ENCODE data around the gene ADAD2. TPM values are rescaled to one million over a fixed set of nuclear protein-coding genes. Genes with fewer than 3 reads are reported as not detected.
"Not testable (repeated sequence)": the region's sequence is repeated elsewhere in the genome, so short reads cannot be mapped to it uniquely, and the experiment has no call there.

Gene ADAD2
- total RNA-seq, 1 experiment from 2014 or later, result not detected

GRCh38 chr16:84214451-84215066 lies 23.6 kb downstream of the ADAD2 start:
- no peak for DNase-seq (ENCODE audit: low read depth)
- in situ Hi-C loops (cut with HindIII; ENCODE audit: low pct_unique_long_range_greater_than_20kb, low sequenced_read_pairs), result no loop called here

GRCh38 chr16:84215531-84215930 lies 24.6 kb downstream of the ADAD2 start:
- in situ Hi-C loops (cut with HindIII; ENCODE audit: low pct_unique_long_range_greater_than_20kb, low sequenced_read_pairs), result no loop called here
- DNase-seq (ENCODE audit: low read depth), result no peak

GRCh38 chr16:84216144-84216543 lies 25.2 kb downstream of the ADAD2 start:
- in situ Hi-C loops (cut with HindIII; ENCODE audit: low pct_unique_long_range_greater_than_20kb, low sequenced_read_pairs); DNase-seq (ENCODE audit: low read depth): not testable (repeated sequence)

- DNase-seq (ENCODE audit: low read depth), result no peak
- in situ Hi-C loops (cut with HindIII; ENCODE audit: low pct_unique_long_range_greater_than_20kb, low sequenced_read_pairs), result no loop called here
Measured at GRCh38 chr16:84218176-84218823, 27.3 kb downstream of the ADAD2 start.

- in situ Hi-C loops (cut with HindIII; ENCODE audit: low pct_unique_long_range_greater_than_20kb, low sequenced_read_pairs), result no loop called here
- DNase-seq (ENCODE audit: low read depth), result no peak
Measured at GRCh38 chr16:84218956-84219355, 28.0 kb downstream of the ADAD2 start.

GRCh38 chr16:84220851-84221250 lies 29.9 kb downstream of the ADAD2 start:
- in situ Hi-C loops (cut with HindIII; ENCODE audit: low pct_unique_long_range_greater_than_20kb, low sequenced_read_pairs), result no loop called here
- DNase-seq (ENCODE audit: low read depth), result no peak

GRCh38 chr16:84223456-84223855 lies 32.5 kb downstream of the ADAD2 start:
- in situ Hi-C loops (cut with HindIII; ENCODE audit: low pct_unique_long_range_greater_than_20kb, low sequenced_read_pairs), result no loop called here
- DNase-seq (ENCODE audit: low read depth), result no peak

GRCh38 chr16:84224554-84224953 lies 33.6 kb downstream of the ADAD2 start:
- in situ Hi-C loops (cut with HindIII; ENCODE audit: low pct_unique_long_range_greater_than_20kb, low sequenced_read_pairs), result no loop called here
- DNase-seq (ENCODE audit: low read depth), result no peak

- in situ Hi-C loops (cut with HindIII; ENCODE audit: low pct_unique_long_range_greater_than_20kb, low sequenced_read_pairs), result no loop called here
Measured at GRCh38 chr16:84225126-84225525, 34.2 kb downstream of the ADAD2 start.

GRCh38 chr16:84225571-84225970 lies 34.6 kb downstream of the ADAD2 start:
- in situ Hi-C loops (cut with HindIII; ENCODE audit: low pct_unique_long_range_greater_than_20kb, low sequenced_read_pairs), result no loop called here
- DNase-seq (ENCODE audit: low read depth), result no peak

More at GRCh38 chr16:84225126-84225525, 34.2 kb downstream of the ADAD2 start:
- no peak for DNase-seq (ENCODE audit: low read depth)

GRCh38 chr16:84226026-84226425 lies 35.1 kb downstream of the ADAD2 start:
- DNase-seq (ENCODE audit: low read depth), result no peak
- in situ Hi-C loops (cut with HindIII; ENCODE audit: low pct_unique_long_range_greater_than_20kb, low sequenced_read_pairs), result no loop called here

GRCh38 chr16:84227548-84227947 lies 36.6 kb downstream of the ADAD2 start:
- in situ Hi-C loops (cut with HindIII; ENCODE audit: low pct_unique_long_range_greater_than_20kb, low sequenced_read_pairs), result no loop called here
- DNase-seq (ENCODE audit: low read depth), result no peak

GRCh38 chr16:84228256-84228838 lies 37.4 kb downstream of the ADAD2 start:
- DNase-seq (ENCODE audit: low read depth), result peak; percentile 89
- in situ Hi-C loops (cut with HindIII; ENCODE audit: low pct_unique_long_range_greater_than_20kb, low sequenced_read_pairs), result no loop called here

- no peak for DNase-seq (ENCODE audit: low read depth)
- in situ Hi-C loops (cut with HindIII; ENCODE audit: low pct_unique_long_range_greater_than_20kb, low sequenced_read_pairs), result no loop called here
Measured at GRCh38 chr16:84229471-84229870, 38.5 kb downstream of the ADAD2 start.

GRCh38 chr16:84232060-84232459 lies 41.1 kb downstream of the ADAD2 start:
- no peak for DNase-seq (ENCODE audit: low read depth)
- in situ Hi-C loops (cut with HindIII; ENCODE audit: low pct_unique_long_range_greater_than_20kb, low sequenced_read_pairs), result no loop called here

- in situ Hi-C loops (cut with HindIII; ENCODE audit: low pct_unique_long_range_greater_than_20kb, low sequenced_read_pairs), result no loop called here
Measured at GRCh38 chr16:84232969-84233368, 42.0 kb downstream of the ADAD2 start.

GRCh38 chr16:84233748-84234147 lies 42.8 kb downstream of the ADAD2 start:
- no peak for DNase-seq (ENCODE audit: low read depth)
- in situ Hi-C loops (cut with HindIII; ENCODE audit: low pct_unique_long_range_greater_than_20kb, low sequenced_read_pairs), result no loop called here

More at GRCh38 chr16:84232969-84233368, 42.0 kb downstream of the ADAD2 start:
- DNase-seq (ENCODE audit: low read depth), result no peak

GRCh38 chr16:84234321-84235241 lies 43.6 kb downstream of the ADAD2 start:
- in situ Hi-C loops (cut with HindIII; ENCODE audit: low pct_unique_long_range_greater_than_20kb, low sequenced_read_pairs), result no loop called here
- DNase-seq (ENCODE audit: low read depth), result no peak

- in situ Hi-C loops (cut with HindIII; ENCODE audit: low pct_unique_long_range_greater_than_20kb, low sequenced_read_pairs), result no loop called here
Measured at GRCh38 chr16:84236671-84237070, 45.7 kb downstream of the ADAD2 start.

More at GRCh38 chr16:84236671-84237070, 45.7 kb downstream of the ADAD2 start:
- no peak for DNase-seq (ENCODE audit: low read depth)
